WTC11 (cell line): ENCODE data around the gene JAGN1.
"Not testable (repeated sequence)": the region's sequence is repeated elsewhere in the genome, so short reads cannot be mapped to it uniquely, and the experiment has no call there.

Experiments used
- ATF3 ChIP-seq: sonication (generic); formaldehyde crosslinking; conservative IDR thresholded peaks from 2 replicates; pipeline ENCODE4 v1.8.1; 2022; ENCODE audit warnings: mild to moderate bottlenecking, missing genetic modification reagents
- CTCF ChIP-seq: fragments of 200-600 bp; IDR thresholded peaks from 2 replicates; pipeline ENCODE4 v1.8.0; 2022; ENCODE audit warnings: antibody characterized with exemption
- FOXJ3 ChIP-seq: sonication (generic); formaldehyde crosslinking; IDR thresholded peaks from 2 replicates; pipeline ENCODE4 v1.9.0; 2021; ENCODE audit warnings: missing genetic modification reagents, mild to moderate bottlenecking, borderline replicate concordance
- HMGXB4 ChIP-seq: sonication (generic); formaldehyde crosslinking; IDR thresholded peaks from 2 replicates; pipeline ENCODE4 v1.8.1; 2023; ENCODE audit warnings: mild to moderate bottlenecking, moderate library complexity, missing genetic modification reagents
- JUN ChIP-seq: sonication (generic); formaldehyde crosslinking; IDR thresholded peaks from 2 replicates; pipeline ENCODE4 v1.8.0; 2023; ENCODE audit warnings: mild to moderate bottlenecking, missing genetic modification reagents
- PRDM15 ChIP-seq: sonication (generic); formaldehyde crosslinking; IDR thresholded peaks from 2 replicates; pipeline ENCODE4 v1.8.0; 2022; ENCODE audit warnings: missing genetic modification reagents
- TP53 ChIP-seq: sonication (generic); formaldehyde crosslinking; IDR thresholded peaks from 2 replicates; pipeline ENCODE4 v1.8.1; 2023; ENCODE audit warnings: mild to moderate bottlenecking, missing genetic modification reagents
- ZBTB43 ChIP-seq: sonication (generic); formaldehyde crosslinking; IDR thresholded peaks from 2 replicates; pipeline ENCODE4 v1.8.1; 2023; ENCODE audit warnings: mild to moderate bottlenecking, missing genetic modification reagents
- ZSCAN18 ChIP-seq: fragments of 250-450 bp; sonication (Bioruptor Pico); IDR thresholded peaks from 2 replicates; pipeline ENCODE4 v2.1.2; 2022; ENCODE audit warnings: mild to moderate bottlenecking, moderate library complexity

GRCh38 chr3:9847870-9848269 is 42.5 kb upstream of the JAGN1 start:
- TF ChIP-seq CTCF; JUN; TP53 (CRISPR knock-in tag); HMGXB4 (CRISPR knock-in tag); ZBTB43 (CRISPR knock-in tag); PRDM15 (CRISPR knock-in tag); ATF3 (CRISPR knock-in tag); FOXJ3; ZSCAN18 (CRISPR knock-in tag): not testable (repeated sequence)
